Measurements from ENCODE around the gene N4BP2L2.

DNA sequence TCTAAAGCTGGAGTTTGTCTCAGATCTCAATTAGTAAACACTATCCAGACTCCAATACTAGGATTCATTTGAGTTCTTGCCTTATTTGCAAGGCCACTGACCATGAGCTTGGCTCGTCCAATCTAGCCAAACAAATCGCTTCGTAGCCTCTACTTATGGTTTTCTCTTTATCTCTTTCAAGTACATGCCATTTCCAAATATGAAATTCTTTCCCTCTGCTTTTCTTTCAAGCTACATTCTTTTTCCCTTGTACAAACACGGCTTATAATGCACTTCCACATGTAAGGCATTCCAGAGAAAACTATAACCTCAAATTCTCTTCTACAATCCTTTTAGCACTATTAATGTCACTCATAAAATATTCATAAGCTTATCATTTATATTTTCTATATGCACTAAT lies 99.7 kb downstream of the N4BP2L2 start:
- TF ChIP-seq EZH2 (IDR thresholded peaks at IDR 0.05), result no peak
- TF ChIP-seq CBX3 (IDR thresholded peaks at IDR 0.05; ENCODE audit: low read depth), result no peak
- TF ChIP-seq, protein P1, sequence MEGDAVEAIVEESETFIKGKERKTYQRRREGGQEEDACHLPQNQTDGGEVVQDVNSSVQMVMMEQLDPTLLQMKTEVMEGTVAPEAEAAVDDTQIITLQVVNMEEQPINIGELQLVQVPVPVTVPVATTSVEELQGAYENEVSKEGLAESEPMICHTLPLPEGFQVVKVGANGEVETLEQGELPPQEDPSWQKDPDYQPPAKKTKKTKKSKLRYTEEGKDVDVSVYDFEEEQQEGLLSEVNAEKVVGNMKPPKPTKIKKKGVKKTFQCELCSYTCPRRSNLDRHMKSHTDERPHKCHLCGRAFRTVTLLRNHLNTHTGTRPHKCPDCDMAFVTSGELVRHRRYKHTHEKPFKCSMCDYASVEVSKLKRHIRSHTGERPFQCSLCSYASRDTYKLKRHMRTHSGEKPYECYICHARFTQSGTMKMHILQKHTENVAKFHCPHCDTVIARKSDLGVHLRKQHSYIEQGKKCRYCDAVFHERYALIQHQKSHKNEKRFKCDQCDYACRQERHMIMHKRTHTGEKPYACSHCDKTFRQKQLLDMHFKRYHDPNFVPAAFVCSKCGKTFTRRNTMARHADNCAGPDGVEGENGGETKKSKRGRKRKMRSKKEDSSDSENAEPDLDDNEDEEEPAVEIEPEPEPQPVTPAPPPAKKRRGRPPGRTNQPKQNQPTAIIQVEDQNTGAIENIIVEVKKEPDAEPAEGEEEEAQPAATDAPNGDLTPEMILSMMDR (IDR thresholded peaks at IDR 0.05 in 2 of 3, conservative IDR thresholded peaks at IDR 0.05 in 1 of 3; ENCODE audit: borderline replicate concordance in 1 of 3, insufficient read depth in 1 of 3, low read depth in 2 of 3, low read length in 2 of 3), result no peak
- no peak for TF ChIP-seq RAD21 (IDR thresholded peaks at IDR 0.05; ENCODE audit: low read depth)
- no peak for TF ChIP-seq POLR2A (IDR thresholded peaks at IDR 0.05; ENCODE audit: borderline replicate concordance, extremely low read depth, insufficient read depth, insufficient read length)
- TF ChIP-seq YY1 (IDR thresholded peaks at IDR 0.05; ENCODE audit: extremely low read depth, insufficient replicate concordance, low read depth, low read length), result no peak
- no peak for TF ChIP-seq JUND (IDR thresholded peaks at IDR 0.05)
- no peak for TF ChIP-seq EZH2phosphoT487 (IDR thresholded peaks at IDR 0.05; ENCODE audit: borderline replicate concordance)
- no peak for TF ChIP-seq TCF7L2 (IDR thresholded peaks at IDR 0.05; ENCODE audit: borderline replicate concordance, extremely low read depth, insufficient read depth, insufficient read length)
- no peak for TF ChIP-seq SP1 (IDR thresholded peaks at IDR 0.05; ENCODE audit: low read depth)
- TF ChIP-seq, protein P2, sequence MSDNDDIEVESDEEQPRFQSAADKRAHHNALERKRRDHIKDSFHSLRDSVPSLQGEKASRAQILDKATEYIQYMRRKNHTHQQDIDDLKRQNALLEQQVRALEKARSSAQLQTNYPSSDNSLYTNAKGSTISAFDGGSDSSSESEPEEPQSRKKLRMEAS (IDR thresholded peaks at IDR 0.05), result no peak
- TF ChIP-seq, protein P3, sequence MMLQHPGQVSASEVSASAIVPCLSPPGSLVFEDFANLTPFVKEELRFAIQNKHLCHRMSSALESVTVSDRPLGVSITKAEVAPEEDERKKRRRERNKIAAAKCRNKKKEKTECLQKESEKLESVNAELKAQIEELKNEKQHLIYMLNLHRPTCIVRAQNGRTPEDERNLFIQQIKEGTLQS (IDR thresholded peaks at IDR 0.05), result no peak
- TF ChIP-seq ZFX (IDR thresholded peaks at IDR 0.05), result no peak

All from HCT116 (cell line).